Panc1 (cell line): ENCODE measurements around the gene CPLX3. TPM values are rescaled to one million over a fixed set of nuclear protein-coding genes. Genes with fewer than 3 reads are reported as not detected.

ENCODE experiments used
- ATAC-seq: fragments of 200-7000 bp; cut with Tn5 transposase; 2 replicates; pipeline ENCODE4 v1.9.1; 2020; ENCODE audit warnings: mild to moderate bottlenecking, moderate library complexity
- BruUV-seq: library from RNA; stranded (reverse); fragments of 400-500 nt; replicated peaks from 2 replicates; lab custom pipeline; 2021; lab: Mats Ljungman, UMichigan
- CTCF ChIA-PET: fragments of 300-600 bp; sonication (Branson Sonifier 250); formaldehyde crosslinking; loops from one replicate; lab custom pipeline; 2022; ENCODE audit warnings: antibody characterized with exemption; lab: Charles Lee
- POLR2A ChIA-PET: fragments of 300-600 bp; sonication (Branson Sonifier 250); formaldehyde crosslinking; loops from one replicate; lab custom pipeline; 2022; ENCODE audit warnings: antibody characterized with exemption; lab: Charles Lee
- DNase-seq: peaks from one replicate; pipeline ENCODE4 v3.0.0-alpha.2; 2010; ENCODE audit warnings: low read depth, low spot score
- H3K27ac ChIP-seq: 2 replicates; pipeline ENCODE4 v1.5.1; 2011; ENCODE audit warnings: mild to moderate bottlenecking, low read length, inconsistent platforms
- H3K27me3 ChIP-seq: fragments of 200-500 bp; sonication (Bioruptor generic); 2 replicates; pipeline ENCODE4 v1.6.0; 2014; ENCODE audit warnings: low read length, inconsistent platforms; ENCODE audit not compliant: control insufficient read depth, insufficient read depth
- H3K36me3 ChIP-seq: fragments of 200-500 bp; sonication (Bioruptor generic); 2 replicates; pipeline ENCODE4 v1.5.1; 2014; ENCODE audit warnings: inconsistent platforms, mild to moderate bottlenecking, low read length, moderate library complexity; ENCODE audit not compliant: control insufficient read depth, insufficient read depth
- H3K4me1 ChIP-seq: 2 replicates; pipeline ENCODE4 v1.5.1; 2011; ENCODE audit warnings: inconsistent platforms, mild to moderate bottlenecking, low read length, moderate library complexity; ENCODE audit not compliant: control insufficient read depth, insufficient read depth
- H3K4me3 ChIP-seq, 2 experiments: 2 replicates each; pipeline ENCODE4 v1.5.1; 2011 to 2012; ENCODE audit warnings: low read depth in 2 of 2, low read length in 2 of 2, mild to moderate bottlenecking in 2 of 2, inconsistent platforms in 1 of 2, moderate library complexity in 1 of 2
- H3K9me3 ChIP-seq: fragments of 200-500 bp; sonication (Bioruptor generic); 2 replicates; pipeline ENCODE4 v1.5.1; 2014; ENCODE audit warnings: low read depth, mild to moderate bottlenecking, inconsistent platforms, low read length, moderate library complexity; ENCODE audit not compliant: control insufficient read depth, insufficient read depth
- CTCF ChIP-seq: fragments of 450-650 bp; IDR thresholded peaks from 2 replicates; pipeline ENCODE4 v1.5.1; 2017; ENCODE audit warnings: mild to moderate bottlenecking
- POLR2AphosphoS5 ChIP-seq: IDR thresholded peaks from 2 replicates; pipeline ENCODE4 v1.6.1; 2012; ENCODE audit warnings: mild to moderate bottlenecking, low read depth, low read length, moderate library complexity
- SIN3A ChIP-seq: IDR thresholded peaks from 2 replicates; pipeline ENCODE4 v1.6.1; 2012; ENCODE audit warnings: low read depth, mild to moderate bottlenecking, low read length, moderate library complexity, borderline replicate concordance; ENCODE audit not compliant: insufficient read depth
- TCF7L2 ChIP-seq: IDR thresholded peaks from 2 replicates; pipeline ENCODE4 v1.6.1; 2011; ENCODE audit warnings: mild to moderate bottlenecking, low read depth, low read length, inconsistent platforms
- in situ Hi-C: cut with HindIII; loops from 2 replicates; pipeline ENCODE4 v1.10.0; 2016; ENCODE audit warnings: low sequenced_read_pairs, low pct_unique_long_range_greater_than_20kb
- intact Hi-C: fragments of 100-400 bp; cut with micrococcal nuclease; formaldehyde crosslinking; loops from one replicate; pipeline ENCODE4 v1.10.0; 2022; ENCODE audit not compliant: unreplicated experiment
- total RNA-seq: library from RNA; stranded (reverse); gene quantifications from one replicate; pipeline ENCODE4 v1.2.1, GENCODE V29; 2021; ENCODE audit not compliant: unreplicated experiment
- TF ChIP-seq, protein P1 (sequence below), 2 experiments: IDR thresholded peaks; 2 replicates each; pipeline ENCODE4 v1.6.1; 2011 to 2012; ENCODE audit warnings: low read depth in 2 of 2, control low read depth in 1 of 2, low read length in 1 of 2, mild to moderate bottlenecking in 1 of 2, moderate library complexity in 1 of 2; ENCODE audit not compliant: insufficient read depth in 1 of 2

Gene CPLX3
- total RNA-seq, 1 experiment from 2014 or later, result not detected

- no TSS peak for BruUV-seq
- Histone ChIP-seq H3K27ac (no peak overlapping the region), H3K27me3 (no peaks in the 10 kb centered on the region), H3K4me3 (no peak overlapping the region), H3K4me1 (peaks cover 7% of the 10 kb centered on the region), H3K36me3 (peaks cover under 1% of the 10 kb centered on the region; the same call in 1 of the 2 replicates), H3K9me3 (no peaks in the 10 kb centered on the region)
- ATAC-seq (no peak), DNase-seq (no peak)
- TF ChIP-seq SIN3A, result no peak
- no peak; the same call in 1 of the 2 replicates for TF ChIP-seq CTCF
- no peak for TF ChIP-seq TCF7L2
- intact Hi-C loops (no loop called here), in situ Hi-C loops (no loop called here)
- ChIA-PET POLR2A (no interaction called here), CTCF (interaction anchor here (0.7 to 1.1 kb wide), 3 partner anchors 16 to 29 kb away, joined by 3 read pairs; partner anchors contain the start of gene CSK)
Observed at GRCh38 chr15:74798388-74799254, 27.8 kb upstream of the CPLX3 start.

- Histone ChIP-seq H3K36me3 (peaks cover 2% of the 10 kb centered on the region; the same call in 1 of the 2 replicates), H3K27me3 (no peaks in the 10 kb centered on the region), H3K27ac (no peak overlapping the region), H3K9me3 (no peaks in the 10 kb centered on the region), H3K4me3 (no peak overlapping the region), H3K4me1 (peaks cover 7% of the 10 kb centered on the region)
- in situ Hi-C loops (no loop called here), intact Hi-C loops (no loop called here)
- TF ChIP-seq TCF7L2 (no peak), SIN3A (no peak), POLR2AphosphoS5 (no peak), CTCF (no peak)
- TF ChIP-seq, protein P1, sequence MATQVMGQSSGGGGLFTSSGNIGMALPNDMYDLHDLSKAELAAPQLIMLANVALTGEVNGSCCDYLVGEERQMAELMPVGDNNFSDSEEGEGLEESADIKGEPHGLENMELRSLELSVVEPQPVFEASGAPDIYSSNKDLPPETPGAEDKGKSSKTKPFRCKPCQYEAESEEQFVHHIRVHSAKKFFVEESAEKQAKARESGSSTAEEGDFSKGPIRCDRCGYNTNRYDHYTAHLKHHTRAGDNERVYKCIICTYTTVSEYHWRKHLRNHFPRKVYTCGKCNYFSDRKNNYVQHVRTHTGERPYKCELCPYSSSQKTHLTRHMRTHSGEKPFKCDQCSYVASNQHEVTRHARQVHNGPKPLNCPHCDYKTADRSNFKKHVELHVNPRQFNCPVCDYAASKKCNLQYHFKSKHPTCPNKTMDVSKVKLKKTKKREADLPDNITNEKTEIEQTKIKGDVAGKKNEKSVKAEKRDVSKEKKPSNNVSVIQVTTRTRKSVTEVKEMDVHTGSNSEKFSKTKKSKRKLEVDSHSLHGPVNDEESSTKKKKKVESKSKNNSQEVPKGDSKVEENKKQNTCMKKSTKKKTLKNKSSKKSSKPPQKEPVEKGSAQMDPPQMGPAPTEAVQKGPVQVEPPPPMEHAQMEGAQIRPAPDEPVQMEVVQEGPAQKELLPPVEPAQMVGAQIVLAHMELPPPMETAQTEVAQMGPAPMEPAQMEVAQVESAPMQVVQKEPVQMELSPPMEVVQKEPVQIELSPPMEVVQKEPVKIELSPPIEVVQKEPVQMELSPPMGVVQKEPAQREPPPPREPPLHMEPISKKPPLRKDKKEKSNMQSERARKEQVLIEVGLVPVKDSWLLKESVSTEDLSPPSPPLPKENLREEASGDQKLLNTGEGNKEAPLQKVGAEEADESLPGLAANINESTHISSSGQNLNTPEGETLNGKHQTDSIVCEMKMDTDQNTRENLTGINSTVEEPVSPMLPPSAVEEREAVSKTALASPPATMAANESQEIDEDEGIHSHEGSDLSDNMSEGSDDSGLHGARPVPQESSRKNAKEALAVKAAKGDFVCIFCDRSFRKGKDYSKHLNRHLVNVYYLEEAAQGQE (IDR thresholded peaks at IDR 0.05; ENCODE audit: insufficient read depth in 1 of 2, low read depth in 2 of 2, low read length in 1 of 2), result no peak
- POLR2A ChIA-PET, result no interaction called here
- no peak for DNase-seq
- CTCF ChIA-PET, result interaction anchor here (0.6 to 1.5 kb wide), 3 partner anchors 11 to 17 kb away, joined by 3 to 8 read pairs (median 4); partner anchors contain the start of gene CSK
- no peak for ATAC-seq
- BruUV-seq, result no TSS peak
Observed at GRCh38 chr15:74799255-74799855, 27.1 kb upstream of the CPLX3 start.
